ENCODE measurements around the gene PPP1R12B. TPM values are rescaled to one million over a fixed set of nuclear protein-coding genes. Genes with fewer than 3 reads are reported as not detected.

PPP1R12B gene
- total RNA-seq, 1 experiment from 2014 or later, result 17.0 TPM

DNA sequence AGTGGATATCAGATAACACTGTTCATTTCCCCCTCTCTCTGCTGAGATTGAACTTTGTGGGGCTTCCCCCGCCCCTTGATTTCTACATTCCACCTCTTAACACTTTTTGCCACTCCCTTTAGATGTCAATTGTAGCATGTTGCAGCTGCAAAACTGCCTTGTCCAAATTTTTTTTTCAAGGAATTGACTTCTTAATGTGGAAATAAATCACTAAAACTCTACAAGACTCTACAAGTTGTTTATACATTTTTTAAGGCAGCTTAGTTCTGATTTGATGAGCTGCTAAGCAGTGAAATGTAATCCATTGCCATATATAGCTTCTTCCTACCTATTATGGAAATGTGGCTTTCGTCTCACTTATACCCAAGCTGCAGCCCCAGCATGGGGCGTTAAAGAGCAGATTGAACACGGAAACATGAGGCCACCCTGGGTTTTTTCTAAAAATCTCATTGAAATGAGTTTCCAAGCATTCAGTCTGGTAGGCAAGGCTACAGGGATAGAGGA lies 229.6 kb downstream of the PPP1R12B start:
- Histone ChIP-seq H3K27me3 (replicated peaks; ENCODE audit: insufficient read depth, low read depth, low read length, poor library complexity) (no peaks in the 10 kb centered on the region), H3K27ac (ENCODE audit: low read depth, low read length, poor library complexity, severe bottlenecking) (peak overlapping the region; percentile 99), H3K4me1 (ENCODE audit: insufficient read depth, low read length, poor library complexity, severe bottlenecking) (peaks cover 60% of the 10 kb centered on the region), H3K9me3 (ENCODE audit: low read depth, low read length, poor library complexity, severe bottlenecking) (no peaks in the 10 kb centered on the region), H3K36me3 (ENCODE audit: insufficient read depth, low read length, poor library complexity, severe bottlenecking) (no peaks in the 10 kb centered on the region), H3K4me3 (ENCODE audit: low read depth, low read length, poor library complexity, severe bottlenecking) (peak overlapping the region; percentile 10)
- TF ChIP-seq, protein P1, sequence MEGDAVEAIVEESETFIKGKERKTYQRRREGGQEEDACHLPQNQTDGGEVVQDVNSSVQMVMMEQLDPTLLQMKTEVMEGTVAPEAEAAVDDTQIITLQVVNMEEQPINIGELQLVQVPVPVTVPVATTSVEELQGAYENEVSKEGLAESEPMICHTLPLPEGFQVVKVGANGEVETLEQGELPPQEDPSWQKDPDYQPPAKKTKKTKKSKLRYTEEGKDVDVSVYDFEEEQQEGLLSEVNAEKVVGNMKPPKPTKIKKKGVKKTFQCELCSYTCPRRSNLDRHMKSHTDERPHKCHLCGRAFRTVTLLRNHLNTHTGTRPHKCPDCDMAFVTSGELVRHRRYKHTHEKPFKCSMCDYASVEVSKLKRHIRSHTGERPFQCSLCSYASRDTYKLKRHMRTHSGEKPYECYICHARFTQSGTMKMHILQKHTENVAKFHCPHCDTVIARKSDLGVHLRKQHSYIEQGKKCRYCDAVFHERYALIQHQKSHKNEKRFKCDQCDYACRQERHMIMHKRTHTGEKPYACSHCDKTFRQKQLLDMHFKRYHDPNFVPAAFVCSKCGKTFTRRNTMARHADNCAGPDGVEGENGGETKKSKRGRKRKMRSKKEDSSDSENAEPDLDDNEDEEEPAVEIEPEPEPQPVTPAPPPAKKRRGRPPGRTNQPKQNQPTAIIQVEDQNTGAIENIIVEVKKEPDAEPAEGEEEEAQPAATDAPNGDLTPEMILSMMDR (conservative IDR thresholded peaks at IDR 0.05; ENCODE audit: low read depth, low read length), result no peak
- peak; percentile 95 for DNase-seq (ENCODE audit: low spot score)
- ChIA-PET POLR2A (ENCODE audit: low non-redundant PET) (interaction anchor here (0.6 to 0.7 kb wide), 2 partner anchors 8 to 13 kb away, joined by 3 to 24 read pairs; no protein-coding TSS in a partner anchor), CTCF (interaction anchor here (0.7 to 1.3 kb wide), 2 partner anchors 51 to 142 kb away, joined by 3 to 6 read pairs; no protein-coding TSS in a partner anchor)
- intact Hi-C loops (cut with micrococcal nuclease; ENCODE audit: unreplicated experiment), result loop anchor here (10.0 kb wide), 1 partner anchor 233 kb away; the partner anchor contains the start of genes PPP1R12B and UBE2T
- no TSS peak for BruUV-seq (replicated peaks)

DNA sequence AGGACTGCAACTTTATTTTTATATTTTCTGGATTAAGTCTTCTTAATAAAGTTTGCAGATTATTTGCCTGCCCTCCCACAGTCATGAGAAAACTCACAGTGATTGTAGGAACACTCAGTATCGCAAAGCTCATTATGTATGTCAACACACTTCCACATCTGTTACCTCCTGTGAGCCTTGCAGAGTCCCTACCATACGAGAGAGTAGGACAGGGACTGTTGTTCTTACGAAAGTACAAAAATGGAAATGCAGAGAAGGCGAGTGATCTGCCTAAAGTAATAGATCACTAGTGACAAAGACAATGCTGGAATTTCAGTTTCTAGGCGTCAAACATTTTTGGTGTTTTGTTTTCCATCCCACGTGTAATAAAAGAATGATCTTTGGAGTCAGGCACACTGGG lies 230.1 kb downstream of the PPP1R12B start:
- peak; percentile 74 for DNase-seq (ENCODE audit: low spot score)
- H3K9me3 ChIP-seq (ENCODE audit: low read depth, low read length, poor library complexity, severe bottlenecking), result no peaks in the 10 kb centered on the region
- ChIA-PET CTCF (interaction anchor here (0.6 to 1.3 kb wide), 3 partner anchors 52 to 365 kb away, joined by 3 to 7 read pairs (median 6); no protein-coding TSS in a partner anchor), POLR2A (ENCODE audit: low non-redundant PET) (interaction anchor here (0.6 to 0.7 kb wide), 2 partner anchors 9 to 12 kb away, joined by 3 to 24 read pairs; no protein-coding TSS in a partner anchor)
- TF ChIP-seq, protein P1 (conservative IDR thresholded peaks at IDR 0.05; ENCODE audit: low read depth, low read length), result no peak
- no peak for TF ChIP-seq EZH2 (IDR thresholded peaks at IDR 0.05; ENCODE audit: borderline replicate concordance, low read depth, low read length, poor library complexity, severe bottlenecking)
- peaks cover 60% of the 10 kb centered on the region for H3K4me1 ChIP-seq (ENCODE audit: insufficient read depth, low read length, poor library complexity, severe bottlenecking)
- no TSS peak for BruUV-seq (replicated peaks)
- H3K27me3 ChIP-seq (replicated peaks; ENCODE audit: insufficient read depth, low read depth, low read length, poor library complexity), result no peaks in the 10 kb centered on the region
- no peaks in the 10 kb centered on the region for H3K36me3 ChIP-seq (ENCODE audit: insufficient read depth, low read length, poor library complexity, severe bottlenecking)
- intact Hi-C loops (cut with micrococcal nuclease; ENCODE audit: unreplicated experiment), result loop anchor here (10.0 kb wide), 1 partner anchor 234 kb away; the partner anchor contains the start of genes PPP1R12B and UBE2T
- H3K4me3 ChIP-seq (ENCODE audit: low read depth, low read length, poor library complexity, severe bottlenecking), result peak overlapping the region; percentile 10
- peak overlapping the region; percentile 99 for H3K27ac ChIP-seq (ENCODE audit: low read depth, low read length, poor library complexity, severe bottlenecking)

DNA sequence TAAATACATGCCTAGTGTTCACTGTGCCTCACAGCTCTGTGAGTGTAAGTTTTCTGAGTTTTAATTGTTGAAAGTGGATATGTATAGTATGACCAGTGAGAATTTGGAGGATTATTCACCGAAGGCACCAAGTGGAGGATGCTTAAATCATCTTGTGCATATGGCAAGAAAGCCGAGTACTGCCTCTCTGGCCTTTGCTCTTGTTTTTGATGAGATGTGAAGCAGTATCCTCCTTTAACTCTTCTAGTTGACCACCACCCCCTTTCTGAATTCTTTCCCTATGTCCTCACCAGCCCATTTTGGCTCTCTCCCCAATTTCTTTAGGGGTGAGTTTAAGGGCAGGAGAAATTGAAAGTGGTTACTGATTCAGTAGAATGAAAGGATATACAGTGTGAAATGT lies 231.3 kb downstream of the PPP1R12B start:
- H3K4me3 ChIP-seq (ENCODE audit: low read depth, low read length, poor library complexity, severe bottlenecking), result no peak overlapping the region
- ChIA-PET POLR2A (ENCODE audit: low non-redundant PET) (no interaction called here), CTCF (interaction anchor here (0.5 kb wide), 1 partner anchor 9 kb away, joined by 3 read pairs; no protein-coding TSS in a partner anchor)
- peak overlapping the region; percentile 99 for H3K27ac ChIP-seq (ENCODE audit: low read depth, low read length, poor library complexity, severe bottlenecking)
- H3K9me3 ChIP-seq (ENCODE audit: low read depth, low read length, poor library complexity, severe bottlenecking), result no peaks in the 10 kb centered on the region
- no peak for TF ChIP-seq EZH2 (IDR thresholded peaks at IDR 0.05; ENCODE audit: borderline replicate concordance, low read depth, low read length, poor library complexity, severe bottlenecking)
- TF ChIP-seq, protein P1 (conservative IDR thresholded peaks at IDR 0.05; ENCODE audit: low read depth, low read length), result no peak
- H3K27me3 ChIP-seq (replicated peaks; ENCODE audit: insufficient read depth, low read depth, low read length, poor library complexity), result no peaks in the 10 kb centered on the region
- intact Hi-C loops (cut with micrococcal nuclease; ENCODE audit: unreplicated experiment), result loop anchor here (10.0 kb wide), 1 partner anchor 235 kb away; the partner anchor contains the start of genes PPP1R12B and UBE2T
- no peak for DNase-seq (ENCODE audit: low spot score)
- BruUV-seq (replicated peaks), result no TSS peak
- H3K4me1 ChIP-seq (ENCODE audit: insufficient read depth, low read length, poor library complexity, severe bottlenecking), result peaks cover 60% of the 10 kb centered on the region
- no peaks in the 10 kb centered on the region for H3K36me3 ChIP-seq (ENCODE audit: insufficient read depth, low read length, poor library complexity, severe bottlenecking)

Measured in A673 (cell line).